ENCODE measurements around the gene TTC34.

DNA sequence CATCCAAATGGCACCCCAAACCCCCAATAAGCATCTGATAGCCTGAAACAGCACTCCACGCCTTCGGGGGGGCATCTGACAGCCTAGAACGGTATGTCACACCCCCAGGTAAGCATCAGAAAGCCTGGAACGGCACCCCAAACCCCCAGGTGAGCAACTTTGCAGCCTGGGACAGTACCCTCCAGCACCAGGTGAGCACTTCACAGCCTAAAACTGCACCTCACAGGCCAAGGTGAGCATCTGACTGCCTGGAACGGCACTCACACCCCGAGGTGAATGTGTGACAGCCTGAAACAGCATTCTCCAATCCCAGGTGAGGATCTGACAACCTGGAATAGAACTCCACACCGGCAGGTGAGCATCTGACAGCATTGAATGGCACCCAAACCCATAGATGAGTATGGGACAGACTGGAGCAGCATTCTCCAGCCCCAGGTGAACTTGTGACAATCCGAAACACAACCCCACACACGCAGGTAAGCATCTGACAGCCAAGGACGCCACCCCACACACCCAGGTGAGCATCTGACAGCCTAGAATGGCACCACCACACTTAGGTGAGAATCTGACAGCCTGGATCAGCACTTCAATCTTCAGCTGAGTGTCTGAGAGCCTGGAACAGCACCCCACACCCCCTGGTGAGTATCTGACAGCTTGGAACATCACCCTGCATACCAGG, 150.4 kb downstream of the TTC34 start:
- TF ChIP-seq, protein P1, sequence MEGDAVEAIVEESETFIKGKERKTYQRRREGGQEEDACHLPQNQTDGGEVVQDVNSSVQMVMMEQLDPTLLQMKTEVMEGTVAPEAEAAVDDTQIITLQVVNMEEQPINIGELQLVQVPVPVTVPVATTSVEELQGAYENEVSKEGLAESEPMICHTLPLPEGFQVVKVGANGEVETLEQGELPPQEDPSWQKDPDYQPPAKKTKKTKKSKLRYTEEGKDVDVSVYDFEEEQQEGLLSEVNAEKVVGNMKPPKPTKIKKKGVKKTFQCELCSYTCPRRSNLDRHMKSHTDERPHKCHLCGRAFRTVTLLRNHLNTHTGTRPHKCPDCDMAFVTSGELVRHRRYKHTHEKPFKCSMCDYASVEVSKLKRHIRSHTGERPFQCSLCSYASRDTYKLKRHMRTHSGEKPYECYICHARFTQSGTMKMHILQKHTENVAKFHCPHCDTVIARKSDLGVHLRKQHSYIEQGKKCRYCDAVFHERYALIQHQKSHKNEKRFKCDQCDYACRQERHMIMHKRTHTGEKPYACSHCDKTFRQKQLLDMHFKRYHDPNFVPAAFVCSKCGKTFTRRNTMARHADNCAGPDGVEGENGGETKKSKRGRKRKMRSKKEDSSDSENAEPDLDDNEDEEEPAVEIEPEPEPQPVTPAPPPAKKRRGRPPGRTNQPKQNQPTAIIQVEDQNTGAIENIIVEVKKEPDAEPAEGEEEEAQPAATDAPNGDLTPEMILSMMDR (conservative IDR thresholded peaks at IDR 0.05 in 1 of 2, IDR thresholded peaks at IDR 0.05 in 1 of 2; ENCODE audit: low read depth in 1 of 2, low read length in 2 of 2) = no peak
- TF ChIP-seq EZH2 (IDR thresholded peaks at IDR 0.05; ENCODE audit: low read length, missing control alignments) = no peak

Measured in fibroblast of lung (primary cell).